ENCODE results near the gene PHACTR2. TPM values are rescaled to one million over a fixed set of nuclear protein-coding genes. Genes with fewer than 3 reads are reported as not detected.

The PHACTR2 gene
- total and polyA plus RNA-seq, 10 of the 15 experiments (the other 5 are each of a cell fraction or from before 2014, with no cell fraction given) = 1.4 to 19.1 (median 5.3) TPM

GRCh38 chr6:143836150-143836549 is 158.4 kb downstream of the PHACTR2 start:
- no peak overlapping the region for H3K27ac ChIP-seq (ENCODE audit: control insufficient read depth, insufficient read depth)
- CTCF ChIA-PET = interaction anchor here (0.6 to 2.3 kb wide), 3 partner anchors 8 to 188 kb away, joined by 3 to 5 read pairs (median 3); partner anchors contain the start of gene LTV1
- TF ChIP-seq ELK1 (IDR thresholded peaks at IDR 0.05; ENCODE audit: low read depth, low read length) = no peak
- TF ChIP-seq, protein P1, sequence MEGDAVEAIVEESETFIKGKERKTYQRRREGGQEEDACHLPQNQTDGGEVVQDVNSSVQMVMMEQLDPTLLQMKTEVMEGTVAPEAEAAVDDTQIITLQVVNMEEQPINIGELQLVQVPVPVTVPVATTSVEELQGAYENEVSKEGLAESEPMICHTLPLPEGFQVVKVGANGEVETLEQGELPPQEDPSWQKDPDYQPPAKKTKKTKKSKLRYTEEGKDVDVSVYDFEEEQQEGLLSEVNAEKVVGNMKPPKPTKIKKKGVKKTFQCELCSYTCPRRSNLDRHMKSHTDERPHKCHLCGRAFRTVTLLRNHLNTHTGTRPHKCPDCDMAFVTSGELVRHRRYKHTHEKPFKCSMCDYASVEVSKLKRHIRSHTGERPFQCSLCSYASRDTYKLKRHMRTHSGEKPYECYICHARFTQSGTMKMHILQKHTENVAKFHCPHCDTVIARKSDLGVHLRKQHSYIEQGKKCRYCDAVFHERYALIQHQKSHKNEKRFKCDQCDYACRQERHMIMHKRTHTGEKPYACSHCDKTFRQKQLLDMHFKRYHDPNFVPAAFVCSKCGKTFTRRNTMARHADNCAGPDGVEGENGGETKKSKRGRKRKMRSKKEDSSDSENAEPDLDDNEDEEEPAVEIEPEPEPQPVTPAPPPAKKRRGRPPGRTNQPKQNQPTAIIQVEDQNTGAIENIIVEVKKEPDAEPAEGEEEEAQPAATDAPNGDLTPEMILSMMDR (IDR thresholded peaks at IDR 0.05 in 2 of 3, conservative IDR thresholded peaks at IDR 0.05 in 1 of 3; ENCODE audit: control insufficient read depth in 2 of 3, extremely low read depth in 1 of 3, insufficient read depth in 1 of 3, low read depth in 3 of 3, low read length in 3 of 3) = no peak
- TF ChIP-seq GATAD2B (conservative IDR thresholded peaks at IDR 0.05; ENCODE audit: low read depth) = no peak
- TF ChIP-seq, protein P2, sequence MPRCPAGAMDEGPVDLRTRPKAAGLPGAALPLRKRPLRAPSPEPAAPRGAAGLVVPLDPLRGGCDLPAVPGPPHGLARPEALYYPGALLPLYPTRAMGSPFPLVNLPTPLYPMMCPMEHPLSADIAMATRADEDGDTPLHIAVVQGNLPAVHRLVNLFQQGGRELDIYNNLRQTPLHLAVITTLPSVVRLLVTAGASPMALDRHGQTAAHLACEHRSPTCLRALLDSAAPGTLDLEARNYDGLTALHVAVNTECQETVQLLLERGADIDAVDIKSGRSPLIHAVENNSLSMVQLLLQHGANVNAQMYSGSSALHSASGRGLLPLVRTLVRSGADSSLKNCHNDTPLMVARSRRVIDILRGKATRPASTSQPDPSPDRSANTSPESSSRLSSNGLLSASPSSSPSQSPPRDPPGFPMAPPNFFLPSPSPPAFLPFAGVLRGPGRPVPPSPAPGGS (IDR thresholded peaks at IDR 0.05; ENCODE audit: borderline replicate concordance, insufficient read depth, low read depth, low read length, poor library complexity, severe bottlenecking) = no peak
- no peak for TF ChIP-seq MXI1 (IDR thresholded peaks at IDR 0.05; ENCODE audit: low read depth, low read length)
- TF ChIP-seq LARP7 (IDR thresholded peaks at IDR 0.05) = no peak
- no peak for TF ChIP-seq HDAC6 (IDR thresholded peaks at IDR 0.05; ENCODE audit: unreplicated experiment)
- TF ChIP-seq, protein P3, sequence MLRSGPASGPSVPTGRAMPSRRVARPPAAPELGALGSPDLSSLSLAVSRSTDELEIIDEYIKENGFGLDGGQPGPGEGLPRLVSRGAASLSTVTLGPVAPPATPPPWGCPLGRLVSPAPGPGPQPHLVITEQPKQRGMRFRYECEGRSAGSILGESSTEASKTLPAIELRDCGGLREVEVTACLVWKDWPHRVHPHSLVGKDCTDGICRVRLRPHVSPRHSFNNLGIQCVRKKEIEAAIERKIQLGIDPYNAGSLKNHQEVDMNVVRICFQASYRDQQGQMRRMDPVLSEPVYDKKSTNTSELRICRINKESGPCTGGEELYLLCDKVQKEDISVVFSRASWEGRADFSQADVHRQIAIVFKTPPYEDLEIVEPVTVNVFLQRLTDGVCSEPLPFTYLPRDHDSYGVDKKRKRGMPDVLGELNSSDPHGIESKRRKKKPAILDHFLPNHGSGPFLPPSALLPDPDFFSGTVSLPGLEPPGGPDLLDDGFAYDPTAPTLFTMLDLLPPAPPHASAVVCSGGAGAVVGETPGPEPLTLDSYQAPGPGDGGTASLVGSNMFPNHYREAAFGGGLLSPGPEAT (IDR thresholded peaks at IDR 0.05; ENCODE audit: low read depth) = no peak
- TF ChIP-seq IKZF1 (conservative IDR thresholded peaks at IDR 0.05) = no peak
- RAD21 ChIA-PET (ENCODE audit: unreplicated experiment) = no interaction called here
- intact Hi-C loops (cut with micrococcal nuclease; ENCODE audit: unreplicated experiment) (no loop called here), in situ Hi-C loops (cut with MboI) (no loop called here)
- BruUV-seq (replicated peaks) = no TSS peak
- H3K9ac ChIP-seq (ENCODE audit: control insufficient read depth, insufficient read depth, low read length) = no peak overlapping the region
- no peaks in the 10 kb centered on the region for H4K20me1 ChIP-seq (ENCODE audit: control insufficient read depth, insufficient read depth)
- no peaks in the 10 kb centered on the region for H3K9me3 ChIP-seq (replicated peaks; ENCODE audit: control insufficient read depth, insufficient read depth, low read length)
- H3K27me3 ChIP-seq (replicated peaks in 1 of 2; ENCODE audit: control insufficient read depth in 2 of 2, insufficient read depth in 2 of 2, low read length in 1 of 2) = no peaks in the 10 kb centered on the region
- 98% methylated on average over 2 of the region's 2 CpGs for WGBS (ENCODE audit: insufficient coverage, insufficient replicate concordance, low lambda C conversion rate, missing lambda C conversion rate)
- H3K4me1 ChIP-seq (ENCODE audit: control insufficient read depth, insufficient read depth, low read length) = no peaks in the 10 kb centered on the region
- no peak overlapping the region for H3K4me2 ChIP-seq (ENCODE audit: control insufficient read depth, insufficient read depth)
- DNase-seq (ENCODE audit: low read depth, low spot score) (no peak), ATAC-seq (no peak), FAIRE-seq (no peak)
- H3K79me2 ChIP-seq (ENCODE audit: control insufficient read depth, insufficient read depth, low read length) = no peaks in the 10 kb centered on the region
- H3K4me3 ChIP-seq = no peak overlapping the region
- POLR2A ChIA-PET = interaction anchor here (0.7 kb wide), 1 partner anchor 163 kb away, joined by 3 read pairs; no protein-coding TSS in a partner anchor
- H3K36me3 ChIP-seq (ENCODE audit: control insufficient read depth in 2 of 2, insufficient read depth in 2 of 2, low read length in 1 of 2) = no peaks in the 10 kb centered on the region
- H2AFZ ChIP-seq (ENCODE audit: control insufficient read depth, low read depth, low read length) = no peak overlapping the region
- SMC1A ChIA-PET (ENCODE audit: uncharacterized antibody, unreplicated experiment) = interaction anchor here (1.1 kb wide), 1 partner anchor 261 kb away, joined by 3 read pairs; no protein-coding TSS in a partner anchor
